SK-N-SH treated with all-trans-retinoic acid at 6 μM for 48 hours (cell line): ENCODE measurements around the gene LRRTM3.
A peak's percentile ranks its signal among the peaks of the same experiment; 100 is the strongest.

Source experiments
- ATAC-seq: fragments of 200-7000 bp; cut with Tn5 transposase; 3 replicates; pipeline ENCODE4 v1.9.1; 2020; ENCODE audit warnings: mild to moderate bottlenecking, moderate library complexity
- ARNTL ChIP-seq: fragments of 450-650 bp; formaldehyde crosslinking; IDR thresholded peaks from 2 replicates; pipeline ENCODE4 v1.5.0; 2020; ENCODE audit warnings: low read depth, mild to moderate bottlenecking, moderate library complexity, borderline replicate concordance
- BACH2 ChIP-seq: fragments of 250-450 bp; sonication (Bioruptor Pico); IDR thresholded peaks from 2 replicates; pipeline ENCODE4 v1.9.0; 2021; ENCODE audit warnings: mild to moderate bottlenecking, borderline replicate concordance
- CREB5 ChIP-seq: fragments of 250-450 bp; sonication (Bioruptor Pico); IDR thresholded peaks from 2 replicates; pipeline ENCODE4 v1.5.1; 2020; ENCODE audit warnings: low read depth, mild to moderate bottlenecking, moderate library complexity
- CSDC2 ChIP-seq: fragments of 250-450 bp; sonication (Bioruptor Pico); IDR thresholded peaks from 2 replicates; pipeline ENCODE4 v1.5.0; 2020; ENCODE audit warnings: mild to moderate bottlenecking, moderate library complexity
- CSRNP3 ChIP-seq: fragments of 250-450 bp; sonication (Bioruptor Pico); IDR thresholded peaks from 2 replicates; pipeline ENCODE4 v1.5.1; 2021; ENCODE audit warnings: mild to moderate bottlenecking, moderate library complexity
- ESRRG ChIP-seq: fragments of 250-450 bp; sonication (Bioruptor Pico); IDR thresholded peaks from 2 replicates; pipeline ENCODE4 v1.6.1; 2021; ENCODE audit warnings: mild to moderate bottlenecking
- GLIS3 ChIP-seq: fragments of 250-450 bp; sonication (Bioruptor Pico); IDR thresholded peaks from 2 replicates; pipeline ENCODE4 v1.5.0; 2020; ENCODE audit warnings: mild to moderate bottlenecking, moderate library complexity
- ISL1 ChIP-seq: fragments of 250-450 bp; sonication (Bioruptor Pico); IDR thresholded peaks from 2 replicates; pipeline ENCODE4 v2.1.2; 2022; ENCODE audit warnings: mild to moderate bottlenecking, moderate library complexity
- PATZ1 ChIP-seq: fragments of 250-450 bp; sonication (Bioruptor Pico); IDR thresholded peaks from 2 replicates; pipeline ENCODE4 v1.8.0; 2020; ENCODE audit warnings: mild to moderate bottlenecking, moderate library complexity, borderline replicate concordance
- POU6F1 ChIP-seq: fragments of 250-450 bp; sonication (Bioruptor Pico); IDR thresholded peaks from 2 replicates; pipeline ENCODE4 v1.8.0; 2021; ENCODE audit warnings: low read depth, mild to moderate bottlenecking, moderate library complexity, borderline replicate concordance
- PPARA ChIP-seq: fragments of 250-450 bp; sonication (Bioruptor Pico); IDR thresholded peaks from 2 replicates; pipeline ENCODE4 v1.5.0; 2020; ENCODE audit warnings: mild to moderate bottlenecking, borderline replicate concordance
- RARB ChIP-seq: fragments of 250-450 bp; sonication (Bioruptor Pico); IDR thresholded peaks from 2 replicates; pipeline ENCODE4 v1.8.0; 2021; ENCODE audit warnings: mild to moderate bottlenecking, moderate library complexity
- SNAI2 ChIP-seq: fragments of 250-450 bp; sonication (Bioruptor Pico); IDR thresholded peaks from 2 replicates; pipeline ENCODE4 v1.5.0; 2020; ENCODE audit warnings: mild to moderate bottlenecking, moderate library complexity
- TCF4 ChIP-seq: fragments of 250-450 bp; sonication (Bioruptor Pico); IDR thresholded peaks from 2 replicates; pipeline ENCODE4 v1.8.0; 2021; ENCODE audit warnings: mild to moderate bottlenecking, moderate library complexity, borderline replicate concordance
- TSHZ2 ChIP-seq: fragments of 250-450 bp; sonication (Bioruptor Pico); IDR thresholded peaks from 2 replicates; pipeline ENCODE4 v1.5.0; 2020; ENCODE audit warnings: mild to moderate bottlenecking, moderate library complexity
- ZC3H10 ChIP-seq: fragments of 250-450 bp; sonication (Bioruptor Pico); IDR thresholded peaks from 2 replicates; pipeline ENCODE4 v1.5.1; 2021; ENCODE audit warnings: mild to moderate bottlenecking, moderate library complexity
- ZFP30 ChIP-seq: fragments of 450-650 bp; formaldehyde crosslinking; IDR thresholded peaks from 2 replicates; pipeline ENCODE4 v1.5.0; 2022; ENCODE audit warnings: mild to moderate bottlenecking, moderate library complexity
- ZNF565 ChIP-seq: fragments of 450-650 bp; formaldehyde crosslinking; conservative IDR thresholded peaks from 2 replicates; pipeline ENCODE4 v1.5.0; 2020; ENCODE audit warnings: low read depth, mild to moderate bottlenecking, moderate library complexity
- ZNF70 ChIP-seq: fragments of 450-650 bp; formaldehyde crosslinking; IDR thresholded peaks from 2 replicates; pipeline ENCODE4 v1.5.0; 2020; ENCODE audit warnings: mild to moderate bottlenecking, moderate library complexity
- ZNF8 ChIP-seq: fragments of 450-650 bp; formaldehyde crosslinking; IDR thresholded peaks from 2 replicates; pipeline ENCODE4 v1.5.0; 2020; ENCODE audit warnings: mild to moderate bottlenecking, moderate library complexity

Gene LRRTM3

GRCh38 chr10:67110286-67110685 is 184.4 kb downstream of the LRRTM3 start:
- TF ChIP-seq PATZ1 (no peak), ISL1 (peak; percentile 35; the same call in 1 of the 2 replicates), ESRRG (no peak), TCF4 (CRISPR knock-in tag) (no peak), ZC3H10 (no peak), CSRNP3 (CRISPR knock-in tag) (no peak), ZNF70 (CRISPR knock-in tag) (no peak)
- no peak for ATAC-seq

GRCh38 chr10:67112765-67113164 is 186.9 kb downstream of the LRRTM3 start:
- ATAC-seq: no peak
- TF ChIP-seq CREB5 (CRISPR knock-in tag) (no peak), ZNF565 (CRISPR knock-in tag) (no peak), PPARA (CRISPR knock-in tag) (no peak), ZFP30 (no peak), ZC3H10 (no peak)

GRCh38 chr10:67114945-67115344 is 189.1 kb downstream of the LRRTM3 start:
- TF ChIP-seq TSHZ2 (CRISPR knock-in tag) (no peak), ZNF70 (CRISPR knock-in tag) (no peak), TCF4 (CRISPR knock-in tag) (no peak), ESRRG (no peak)
- TF ChIP-seq, all 23 proteins: peak for 0

GRCh38 chr10:67115972-67116371 is 190.1 kb downstream of the LRRTM3 start:
- ATAC-seq: no peak
- TF ChIP-seq SNAI2 (CRISPR knock-in tag) (no peak), ISL1 (peak; percentile 86), POU6F1 (CRISPR knock-in tag) (no peak)

More at GRCh38 chr10:67114945-67115344, 189.1 kb downstream of the LRRTM3 start:
- ATAC-seq: no peak

- no peak for ATAC-seq
- no peak for TF ChIP-seq RARB
- no peak for TF ChIP-seq ZNF565 (CRISPR knock-in tag)
- no peak for TF ChIP-seq TSHZ2 (CRISPR knock-in tag)
- no peak for TF ChIP-seq CSDC2 (CRISPR knock-in tag)
- TF ChIP-seq ZNF8 (CRISPR knock-in tag): no peak
- no peak for TF ChIP-seq ZC3H10
- TF ChIP-seq ZFP30: no peak
- no peak for TF ChIP-seq ARNTL
- TF ChIP-seq PPARA (CRISPR knock-in tag): no peak
- no peak for TF ChIP-seq GLIS3 (CRISPR knock-in tag)
- no peak for TF ChIP-seq CSRNP3 (CRISPR knock-in tag)
- TF ChIP-seq BACH2 (CRISPR knock-in tag): no peak
- no peak for TF ChIP-seq ESRRG
These were observed 193.8 kb downstream of the LRRTM3 start for GRCh38 chr10:67119651-67120050.
